NCI-H128 (cell line): ENCODE results near the gene SPACA7.
"Not testable (repeated sequence)": the region's sequence is repeated elsewhere in the genome, so short reads cannot be mapped to it uniquely, and the experiment has no call there.

Experiments used
- DNase-seq: peaks from one replicate; lab custom pipeline; 2025; ENCODE audit not compliant: unreplicated experiment; lab: John Stamatoyannopoulos, UW

Gene SPACA7

DNA sequence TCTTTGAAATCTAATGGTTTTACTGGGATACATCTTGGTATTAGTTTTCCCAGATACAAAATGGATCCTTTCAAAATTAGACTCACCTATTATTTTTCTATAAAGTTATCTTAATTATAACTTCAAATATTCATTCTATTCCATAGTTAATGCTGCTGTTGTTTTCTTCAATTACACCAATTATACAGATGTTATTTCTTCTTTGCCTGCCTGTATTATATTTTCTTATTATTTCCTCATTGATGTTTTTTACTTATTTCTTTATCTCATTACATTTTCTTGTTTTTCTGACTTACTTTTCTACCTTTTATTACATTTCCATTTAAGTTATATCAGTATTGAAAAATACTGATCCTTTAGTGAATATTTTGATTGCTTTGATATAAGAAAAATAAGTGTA, 40.9 kb downstream of the SPACA7 start:
- DNase-seq = no peak

- DNase-seq = no peak
Observed at GRCh38 chr13:112424098-112424497, 47.9 kb downstream of the SPACA7 start.

DNA sequence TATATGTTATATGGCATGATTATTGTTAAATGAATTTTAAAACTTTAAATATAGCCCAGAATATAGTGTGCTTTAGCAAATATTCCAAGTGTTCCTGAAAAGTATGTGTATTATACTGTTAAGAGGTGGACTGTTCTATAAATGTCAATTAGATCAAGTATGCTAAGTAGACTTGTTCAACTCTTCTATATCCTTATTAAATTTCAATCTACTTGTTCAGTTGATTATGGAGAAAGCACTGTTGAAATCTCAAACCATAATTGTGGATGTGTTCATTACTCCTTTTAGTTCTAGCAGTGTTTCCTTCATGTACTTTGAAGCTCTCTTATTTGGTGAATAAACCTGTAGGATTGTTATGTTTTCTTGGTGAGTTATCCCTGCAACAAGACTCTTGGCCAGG, 52.5 kb downstream of the SPACA7 start:
- no peak for DNase-seq

GRCh38 chr13:112431734-112432133, 55.6 kb downstream of the SPACA7 start:
- no peak for DNase-seq

DNA sequence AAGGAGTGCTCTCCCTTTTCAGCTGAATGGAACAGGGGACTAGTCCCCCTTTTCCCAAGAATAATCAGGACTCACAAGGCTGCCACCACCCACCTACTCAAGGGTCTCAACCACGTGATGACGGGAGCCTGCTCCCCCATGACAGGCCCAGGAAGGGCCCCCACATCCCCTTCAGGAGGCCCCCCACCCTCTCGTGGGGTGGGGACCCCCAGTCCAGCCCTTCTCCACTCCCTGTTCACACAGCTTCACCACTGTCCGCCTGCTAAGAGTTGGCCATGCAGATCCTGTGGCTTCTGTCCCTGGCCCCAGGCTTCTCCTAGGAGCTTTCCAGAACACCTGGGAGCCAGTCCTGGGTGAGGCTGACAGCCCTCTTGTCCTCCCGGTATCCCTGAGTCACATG, 56.6 kb downstream of the SPACA7 start:
- DNase-seq = not testable (repeated sequence)

DNA sequence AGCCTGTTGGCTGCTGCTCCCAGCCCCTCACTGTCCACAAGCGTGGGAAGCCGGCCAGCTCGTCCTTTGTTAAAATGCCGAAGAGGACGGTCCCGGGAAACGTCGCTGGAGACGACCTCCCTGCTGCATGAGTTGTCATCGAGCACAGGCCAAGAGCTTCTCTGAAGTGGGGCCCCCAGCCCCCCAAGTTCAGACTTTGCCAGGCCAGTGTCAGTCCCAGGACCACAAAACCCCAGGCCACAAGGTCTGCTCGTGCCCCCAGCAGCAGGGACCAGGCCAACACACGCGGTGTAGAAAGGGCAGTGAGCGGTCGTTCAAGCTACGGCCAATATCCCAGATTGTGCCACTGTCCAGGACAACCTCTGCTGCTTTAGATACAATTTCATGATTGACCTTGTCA, 57.4 kb downstream of the SPACA7 start:
- not testable (repeated sequence) for DNase-seq

GRCh38 chr13:112434032-112434431, 57.9 kb downstream of the SPACA7 start:
- no peak for DNase-seq

- DNase-seq = no peak
Observed at GRCh38 chr13:112434937-112435523, 58.9 kb downstream of the SPACA7 start.

DNA sequence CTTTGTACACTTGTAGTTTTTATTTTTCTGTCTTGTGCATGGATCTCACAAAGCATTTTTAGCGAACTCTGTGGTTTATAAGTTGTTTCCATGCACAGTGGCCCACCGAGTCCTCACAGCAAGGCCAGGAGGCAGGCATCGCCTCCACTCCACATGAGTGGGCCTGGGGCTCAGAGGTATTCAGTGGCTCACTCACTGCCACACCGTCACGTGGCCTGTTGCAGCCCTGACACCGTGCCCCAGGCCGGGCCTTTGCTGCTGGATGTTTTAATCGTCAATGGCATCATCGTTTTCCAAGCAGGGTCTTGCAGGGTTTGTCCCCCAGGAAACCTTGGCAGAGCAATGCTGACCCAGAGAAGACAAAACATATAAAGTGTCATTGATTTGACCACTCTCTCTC, 59.8 kb downstream of the SPACA7 start:
- no peak for DNase-seq

GRCh38 chr13:112438094-112438493, 61.9 kb downstream of the SPACA7 start:
- DNase-seq = no peak

DNA sequence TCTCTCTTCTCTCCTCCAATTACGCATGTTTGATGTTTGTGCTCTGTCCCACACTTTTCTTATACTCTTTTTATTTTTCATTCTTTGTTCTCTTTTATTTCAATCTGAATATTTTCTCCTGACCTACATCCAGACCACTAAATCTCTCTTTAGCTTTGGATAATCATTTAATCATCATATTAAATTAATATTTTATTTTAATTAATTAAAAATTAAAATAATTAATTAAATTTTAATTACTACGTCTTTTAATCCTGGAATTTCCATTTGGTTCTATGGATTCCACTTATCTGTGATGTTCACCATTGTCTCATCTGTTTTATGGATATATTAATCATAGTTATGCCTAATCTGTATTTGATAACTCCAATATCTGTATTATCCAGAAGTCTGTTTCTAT, 62.4 kb downstream of the SPACA7 start:
- DNase-seq = no peak

- no peak for DNase-seq
Observed at GRCh38 chr13:112441226-112441625, 65.1 kb downstream of the SPACA7 start.

DNA sequence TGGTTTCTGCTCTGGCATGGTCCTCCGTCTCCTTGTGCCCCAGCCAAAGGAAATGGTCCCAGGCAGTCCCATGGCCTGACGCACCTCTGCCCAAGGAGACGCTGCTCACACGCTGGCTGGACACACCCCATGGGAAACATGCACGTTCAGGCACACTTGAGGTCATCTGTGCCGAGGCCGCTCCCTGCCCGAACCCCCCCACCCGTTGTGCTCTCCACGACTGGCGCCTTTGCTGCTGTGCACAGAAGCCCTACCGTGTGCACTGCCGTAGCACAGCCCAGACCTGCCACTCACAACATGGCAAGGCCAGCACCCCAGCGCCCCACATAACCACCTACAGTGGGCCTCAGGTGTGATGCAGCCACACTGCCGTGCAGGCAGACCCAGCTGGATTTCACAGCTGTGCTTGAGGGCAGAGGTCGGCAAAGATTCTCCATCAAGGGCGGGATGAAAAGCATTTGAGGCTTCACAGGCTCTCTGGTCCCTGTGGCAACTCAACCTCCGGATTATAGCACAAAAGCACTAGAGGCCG, 65.7 kb downstream of the SPACA7 start:
- DNase-seq = no peak

- DNase-seq = no peak
Observed at GRCh38 chr13:112442483-112443090, 66.4 kb downstream of the SPACA7 start.

- no peak for DNase-seq
Observed at GRCh38 chr13:112443191-112443994, 67.2 kb downstream of the SPACA7 start.

GRCh38 chr13:112443995-112444311, 67.8 kb downstream of the SPACA7 start:
- peak; percentile 23 for DNase-seq

GRCh38 chr13:112444416-112445399, 68.6 kb downstream of the SPACA7 start:
- no peak for DNase-seq

DNA sequence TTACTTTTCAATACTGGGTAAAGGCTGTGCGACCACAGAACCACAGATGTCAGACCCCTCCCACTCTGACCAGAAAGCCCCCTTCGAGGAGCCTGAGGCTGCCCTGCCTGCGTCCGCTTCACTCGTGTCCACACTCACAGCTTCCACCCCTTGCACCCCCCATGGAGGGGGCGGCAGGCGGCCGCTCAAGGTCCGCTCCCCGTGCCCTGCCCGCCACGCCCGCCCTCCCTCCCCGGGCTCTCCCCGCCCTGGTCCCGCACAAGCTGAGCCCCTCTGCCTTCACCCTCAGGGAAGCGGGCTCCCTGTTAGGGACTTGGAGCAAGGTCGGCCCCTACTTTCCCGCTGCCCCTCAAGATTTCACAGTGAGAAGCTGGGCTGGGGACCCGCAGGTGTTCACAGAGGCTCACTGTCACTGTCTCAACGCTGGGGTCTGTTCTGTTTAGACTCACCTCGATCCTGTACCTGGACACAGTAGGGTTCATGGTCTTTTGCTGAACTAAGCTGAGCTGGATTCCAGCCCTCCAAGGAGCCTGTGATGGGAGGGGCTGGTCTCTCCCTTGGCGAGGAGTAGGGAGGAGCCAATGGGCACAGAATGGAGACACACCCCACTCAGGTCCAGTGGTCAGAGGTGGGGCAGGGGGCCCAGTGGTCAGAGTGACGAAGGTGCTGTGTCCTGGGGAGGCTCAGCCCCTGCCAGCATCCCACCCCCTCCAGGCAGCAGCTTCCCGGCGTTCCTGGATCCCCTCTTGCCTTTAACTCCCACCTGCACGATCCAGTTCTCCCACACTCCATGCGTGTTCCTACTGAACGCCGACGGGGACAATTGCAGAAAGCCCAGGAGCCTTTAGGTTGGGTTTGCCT, 69.5 kb downstream of the SPACA7 start:
- DNase-seq = no peak

- no peak for DNase-seq
Observed at GRCh38 chr13:112446347-112446861, 70.2 kb downstream of the SPACA7 start.

GRCh38 chr13:112446867-112447266, 70.7 kb downstream of the SPACA7 start:
- DNase-seq = no peak
